ENCODE results near the gene PRKCB. TPM values are rescaled to one million over a fixed set of nuclear protein-coding genes. Genes with fewer than 3 reads are reported as not detected.

Gene PRKCB
- total RNA-seq, 1 experiment from 2014 or later, result 0.89 TPM

- no peaks in the 10 kb centered on the region for H3K9me2 ChIP-seq (ENCODE audit: insufficient read depth)
- intact Hi-C loops (cut with micrococcal nuclease), result no loop called here
- no peak overlapping the region for H3K4me3 ChIP-seq (replicated peaks in 1 of 2; ENCODE audit: low read depth in 1 of 2, low read length in 2 of 2)
- no peak overlapping the region for H2AFZ ChIP-seq (ENCODE audit: low read depth, low read length, poor library complexity, severe bottlenecking)
- ATAC-seq (no peak), DNase-seq (ENCODE audit: low read depth, low spot score) (no peak)
- no peaks in the 10 kb centered on the region for H3K9me3 ChIP-seq (ENCODE audit: control insufficient read depth in 1 of 2, insufficient read depth in 1 of 2, low read depth in 1 of 2, low read length in 2 of 2)
- no peaks in the 10 kb centered on the region for H4K20me1 ChIP-seq (ENCODE audit: insufficient read depth)
- CTCF ChIA-PET, result no interaction called here
- H3K9ac ChIP-seq (ENCODE audit: low read length), result no peak overlapping the region
- H3K36me3 ChIP-seq (ENCODE audit: control insufficient read depth in 1 of 2, insufficient read depth in 2 of 2, low read length in 2 of 2), result no peaks in the 10 kb centered on the region
- no peak overlapping the region for H3K4me2 ChIP-seq (ENCODE audit: low read length)
- no peak for TF ChIP-seq CTCF (IDR thresholded peaks at IDR 0.05 in 2 of 3, conservative IDR thresholded peaks at IDR 0.05 in 1 of 3; ENCODE audit: borderline replicate concordance in 1 of 3, insufficient read depth in 1 of 3, low read depth in 2 of 3, low read length in 2 of 3)
- TF ChIP-seq EZH2phosphoT487 (IDR thresholded peaks at IDR 0.05; ENCODE audit: borderline replicate concordance), result no peak
- no peak for TF ChIP-seq SIN3A (IDR thresholded peaks at IDR 0.05; ENCODE audit: low read depth)
- TF ChIP-seq RAD21 (IDR thresholded peaks at IDR 0.05; ENCODE audit: low read depth), result no peak
- no peak for TF ChIP-seq CEBPB (IDR thresholded peaks at IDR 0.05; ENCODE audit: low read depth)
- no peak for TF ChIP-seq EGR1 (IDR thresholded peaks at IDR 0.05; ENCODE audit: low read depth)
- RAD21 ChIA-PET (ENCODE audit: low non-redundant PET in 1 of 2, low total read pairs in 2 of 2, uncharacterized antibody in 2 of 2, unreplicated experiment in 2 of 2), result no interaction called here
- H3K79me2 ChIP-seq (ENCODE audit: insufficient read depth, low read length), result no peaks in the 10 kb centered on the region
- POLR2A ChIA-PET, result no interaction called here
- H3K4me1 ChIP-seq (ENCODE audit: control insufficient read depth in 1 of 2, insufficient read depth in 2 of 2, low read length in 2 of 2), result no peaks in the 10 kb centered on the region
- BruUV-seq (replicated peaks), result no TSS peak
- peaks cover 24% of the 10 kb centered on the region; the same call in 1 of the 2 replicates for H3K27me3 ChIP-seq (ENCODE audit: insufficient read depth, low read length)
- H3K27ac ChIP-seq (ENCODE audit: low read depth, low read length), result no peak overlapping the region
These were observed 392.7 kb downstream of the PRKCB start for GRCh38 chr16:24228514-24228913.

- no peak overlapping the region for H3K27ac ChIP-seq (ENCODE audit: low read depth, low read length)
- H3K9ac ChIP-seq (ENCODE audit: low read length), result no peak overlapping the region
- H3K36me3 ChIP-seq (ENCODE audit: control insufficient read depth in 1 of 2, insufficient read depth in 2 of 2, low read length in 2 of 2), result no peaks in the 10 kb centered on the region
- DNase-seq (ENCODE audit: low read depth, low spot score) (no peak), ATAC-seq (no peak)
- no peaks in the 10 kb centered on the region for H3K4me1 ChIP-seq (ENCODE audit: control insufficient read depth in 1 of 2, insufficient read depth in 2 of 2, low read length in 2 of 2)
- TF ChIP-seq REST (IDR thresholded peaks at IDR 0.05; ENCODE audit: low read depth), result no peak
- TF ChIP-seq FOSL1 (IDR thresholded peaks at IDR 0.05; ENCODE audit: low read depth), result no peak
- TF ChIP-seq TCF7L2 (IDR thresholded peaks at IDR 0.05; ENCODE audit: borderline replicate concordance, extremely low read depth, insufficient read depth, insufficient read length), result no peak
- H4K20me1 ChIP-seq (ENCODE audit: insufficient read depth), result no peaks in the 10 kb centered on the region
- RAD21 ChIA-PET (ENCODE audit: low non-redundant PET in 1 of 2, low total read pairs in 2 of 2, uncharacterized antibody in 2 of 2, unreplicated experiment in 2 of 2), result no interaction called here
- no TSS peak for BruUV-seq (replicated peaks)
- intact Hi-C loops (cut with micrococcal nuclease), result no loop called here
- no peak overlapping the region for H2AFZ ChIP-seq (ENCODE audit: low read depth, low read length, poor library complexity, severe bottlenecking)
- POLR2A ChIA-PET, result no interaction called here
- no peaks in the 10 kb centered on the region for H3K79me2 ChIP-seq (ENCODE audit: insufficient read depth, low read length)
- no peak overlapping the region for H3K4me3 ChIP-seq (replicated peaks in 1 of 2; ENCODE audit: low read depth in 1 of 2, low read length in 2 of 2)
- H3K9me3 ChIP-seq (ENCODE audit: control insufficient read depth in 1 of 2, insufficient read depth in 1 of 2, low read depth in 1 of 2, low read length in 2 of 2), result no peaks in the 10 kb centered on the region
- peaks cover 21% of the 10 kb centered on the region; the same call in 1 of the 2 replicates for H3K27me3 ChIP-seq (ENCODE audit: insufficient read depth, low read length)
- H3K9me2 ChIP-seq (ENCODE audit: insufficient read depth), result no peaks in the 10 kb centered on the region
- no peak overlapping the region for H3K4me2 ChIP-seq (ENCODE audit: low read length)
- CTCF ChIA-PET, result no interaction called here
These were observed 397.2 kb downstream of the PRKCB start for GRCh38 chr16:24232936-24233335.

Data from HCT116 (cell line).